Activated CD8-positive, alpha-beta T cell treated with anti-CD3 and anti-CD28 coated beads, Interleukin-2, amount 10 ng/mL, durations not matched to agents 7 days and 5 days (primary cell): ENCODE results near the gene CPD. TPM values are rescaled to one million over a fixed set of nuclear protein-coding genes. Genes with fewer than 3 reads are reported as not detected.
"Not testable (repeated sequence)": the region's sequence is repeated elsewhere in the genome, so short reads cannot be mapped to it uniquely, and the experiment has no call there.

Source experiments
- ATAC-seq: fragments of 150-1000 bp; cut with Tn5 transposase; one replicate; pipeline ENCODE4 v1.10.0; 2021; ENCODE audit warnings: moderate library complexity
- CTCF ChIA-PET: fragments of 350-600 bp; sonication (Branson Sonifier 250); formaldehyde crosslinking; loops from one replicate; lab custom pipeline; 2021; ENCODE audit warnings: antibody characterized with exemption; lab: Charles Lee
- POLR2A ChIA-PET: fragments of 350-600 bp; sonication (Branson Sonifier 250); formaldehyde crosslinking; loops from one replicate; lab custom pipeline; 2021; ENCODE audit warnings: antibody characterized with exemption; lab: Charles Lee
- DNase-seq: peaks from one replicate; pipeline ENCODE4 v3.0.0-alpha.2; 2020
- H3K27ac Mint-ChIP-seq: one replicate; pipeline ENCODE4 v1.8.0; 2021; ENCODE audit warnings: mild to moderate bottlenecking, mixed read lengths
- H3K27me3 Mint-ChIP-seq: one replicate; pipeline ENCODE4 v1.8.0; 2021; ENCODE audit warnings: low read depth, mixed read lengths
- H3K36me3 Mint-ChIP-seq: one replicate; pipeline ENCODE4 v1.8.0; 2021; ENCODE audit warnings: low read depth, mixed read lengths
- H3K4me1 Mint-ChIP-seq: one replicate; pipeline ENCODE4 v1.8.0; 2021; ENCODE audit warnings: low read depth, mixed read lengths
- H3K4me3 Mint-ChIP-seq: one replicate; pipeline ENCODE4 v1.8.0; 2021; ENCODE audit warnings: mild to moderate bottlenecking, mixed read lengths
- H3K9me3 Mint-ChIP-seq: one replicate; pipeline ENCODE4 v1.8.0; 2022; ENCODE audit warnings: mixed read lengths; ENCODE audit not compliant: insufficient read depth
- total RNA-seq, 2 experiments: library from RNA; stranded (reverse); gene quantifications; one replicate each; pipeline ENCODE4 v1.2.3, GENCODE V29; 2021

CPD gene
- total RNA-seq, 2 experiments from 2014 or later, result 18.6 to 19.1 TPM

GRCh38 chr17:30412008-30412496 lies 33.3 kb downstream of the CPD start:
- not testable (repeated sequence) for H3K27me3 Mint-ChIP-seq, ATAC-seq, DNase-seq, H3K4me1 Mint-ChIP-seq, H3K9me3 Mint-ChIP-seq, H3K4me3 Mint-ChIP-seq, H3K27ac Mint-ChIP-seq
- H3K36me3 Mint-ChIP-seq, result peaks cover 11% of the 10 kb centered on the region
- CTCF ChIA-PET, result interaction anchor here (1.6 kb wide), 1 partner anchor 89 kb away, joined by 4 read pairs; no protein-coding TSS in a partner anchor
- POLR2A ChIA-PET, result interaction anchor here (0.7 kb wide), 1 partner anchor 58 kb away, joined by 3 read pairs; no protein-coding TSS in a partner anchor

- no peak overlapping the region for H3K4me3 Mint-ChIP-seq
- no peaks in the 10 kb centered on the region for H3K9me3 Mint-ChIP-seq
- CTCF ChIA-PET, result interaction anchor here (1.6 kb wide), 1 partner anchor 90 kb away, joined by 4 read pairs; no protein-coding TSS in a partner anchor
- H3K4me1 Mint-ChIP-seq, result peaks cover 3% of the 10 kb centered on the region
- POLR2A ChIA-PET, result no interaction called here
- H3K36me3 Mint-ChIP-seq, result peaks cover 4% of the 10 kb centered on the region
- no peaks in the 10 kb centered on the region for H3K27me3 Mint-ChIP-seq
- ATAC-seq (no peak), DNase-seq (no peak)
- H3K27ac Mint-ChIP-seq, result no peak overlapping the region
These were observed 34.4 kb downstream of the CPD start for GRCh38 chr17:30413109-30413508.

GRCh38 chr17:30414486-30414885 lies 35.8 kb downstream of the CPD start:
- Mint-ChIP-seq H3K9me3 (no peaks in the 10 kb centered on the region), H3K4me3 (no peak overlapping the region), H3K4me1 (peaks cover 3% of the 10 kb centered on the region), H3K27ac (no peak overlapping the region), H3K36me3 (peaks cover 3% of the 10 kb centered on the region), H3K27me3 (no peaks in the 10 kb centered on the region)
- no peak for DNase-seq
- CTCF ChIA-PET, result no interaction called here
- ATAC-seq, result no peak
- POLR2A ChIA-PET, result no interaction called here

- Mint-ChIP-seq H3K36me3 (peaks cover 3% of the 10 kb centered on the region), H3K4me1 (peaks cover 3% of the 10 kb centered on the region), H3K9me3 (no peaks in the 10 kb centered on the region), H3K27me3 (no peaks in the 10 kb centered on the region), H3K27ac (no peak overlapping the region), H3K4me3 (no peak overlapping the region)
- POLR2A ChIA-PET, result no interaction called here
- CTCF ChIA-PET, result no interaction called here
- DNase-seq (no peak), ATAC-seq (no peak)
These were observed 36.8 kb downstream of the CPD start for GRCh38 chr17:30415491-30415890.

GRCh38 chr17:30418070-30418469 lies 39.3 kb downstream of the CPD start:
- H3K27ac Mint-ChIP-seq, H3K4me1 Mint-ChIP-seq, POLR2A ChIA-PET, H3K4me3 Mint-ChIP-seq, ATAC-seq, H3K27me3 Mint-ChIP-seq, CTCF ChIA-PET, DNase-seq, H3K9me3 Mint-ChIP-seq: not testable (repeated sequence)
- H3K36me3 Mint-ChIP-seq, result peaks cover 16% of the 10 kb centered on the region

GRCh38 chr17:30421592-30421991 lies 42.9 kb downstream of the CPD start:
- Mint-ChIP-seq H3K36me3 (peaks cover 28% of the 10 kb centered on the region), H3K27ac (no peak overlapping the region), H3K4me1 (no peaks in the 10 kb centered on the region), H3K27me3 (no peaks in the 10 kb centered on the region), H3K4me3 (no peak overlapping the region), H3K9me3 (no peaks in the 10 kb centered on the region)
- ChIA-PET POLR2A (no interaction called here), CTCF (no interaction called here)
- ATAC-seq, result no peak
- no peak for DNase-seq

- Mint-ChIP-seq H3K4me3 (no peak overlapping the region), H3K36me3 (peaks cover 28% of the 10 kb centered on the region)
- POLR2A ChIA-PET, result interaction anchor here (0.5 kb wide), 1 partner anchor 1501 kb away, joined by 3 read pairs; no protein-coding TSS in a partner anchor
These were observed 43.4 kb downstream of the CPD start for GRCh38 chr17:30422171-30422570.

GRCh38 chr17:30424471-30424870 lies 45.7 kb downstream of the CPD start:
- CTCF ChIA-PET, result no interaction called here
- no peak overlapping the region for H3K27ac Mint-ChIP-seq
- POLR2A ChIA-PET, result no interaction called here

More at GRCh38 chr17:30422171-30422570, 43.4 kb downstream of the CPD start:
- DNase-seq (no peak), ATAC-seq (no peak)
- H3K9me3 Mint-ChIP-seq, result no peaks in the 10 kb centered on the region
- CTCF ChIA-PET, result no interaction called here
- no peaks in the 10 kb centered on the region for H3K27me3 Mint-ChIP-seq
- no peak overlapping the region for H3K27ac Mint-ChIP-seq
- H3K4me1 Mint-ChIP-seq, result no peaks in the 10 kb centered on the region

GRCh38 chr17:30426292-30426691 lies 47.6 kb downstream of the CPD start:
- CTCF ChIA-PET, result no interaction called here
- no peaks in the 10 kb centered on the region for H3K27me3 Mint-ChIP-seq

More at GRCh38 chr17:30424471-30424870, 45.7 kb downstream of the CPD start:
- Mint-ChIP-seq H3K4me3 (no peak overlapping the region), H3K36me3 (peaks cover 30% of the 10 kb centered on the region), H3K9me3 (no peaks in the 10 kb centered on the region), H3K27me3 (no peaks in the 10 kb centered on the region), H3K4me1 (no peaks in the 10 kb centered on the region)
- ATAC-seq, result no peak
- no peak for DNase-seq

GRCh38 chr17:30427611-30428010 lies 48.9 kb downstream of the CPD start:
- Mint-ChIP-seq H3K4me1 (no peaks in the 10 kb centered on the region), H3K36me3 (peaks cover 17% of the 10 kb centered on the region), H3K27ac (no peak overlapping the region), H3K4me3 (no peak overlapping the region), H3K9me3 (no peaks in the 10 kb centered on the region), H3K27me3 (no peaks in the 10 kb centered on the region)
- POLR2A ChIA-PET, result no interaction called here
- CTCF ChIA-PET, result no interaction called here
- DNase-seq (no peak), ATAC-seq (no peak)

More at GRCh38 chr17:30426292-30426691, 47.6 kb downstream of the CPD start:
- DNase-seq, result no peak
- Mint-ChIP-seq H3K9me3 (no peaks in the 10 kb centered on the region), H3K27ac (no peak overlapping the region), H3K4me1 (no peaks in the 10 kb centered on the region), H3K4me3 (no peak overlapping the region), H3K36me3 (peaks cover 25% of the 10 kb centered on the region)
- no peak for ATAC-seq
- POLR2A ChIA-PET, result no interaction called here

- no peaks in the 10 kb centered on the region for H3K4me1 Mint-ChIP-seq
- no peak for ATAC-seq
- ChIA-PET CTCF (no interaction called here), POLR2A (no interaction called here)
- no peaks in the 10 kb centered on the region for H3K9me3 Mint-ChIP-seq
- H3K4me3 Mint-ChIP-seq, result no peak overlapping the region
- no peak overlapping the region for H3K27ac Mint-ChIP-seq
- peaks cover 17% of the 10 kb centered on the region for H3K36me3 Mint-ChIP-seq
- no peaks in the 10 kb centered on the region for H3K27me3 Mint-ChIP-seq
- no peak for DNase-seq
These were observed 50.4 kb downstream of the CPD start for GRCh38 chr17:30429155-30429554.

- H3K27ac Mint-ChIP-seq, result no peak overlapping the region
- CTCF ChIA-PET, result interaction anchor here (1.0 to 1.4 kb wide), 2 partner anchors 94 to 97 kb away, joined by 3 to 4 read pairs; no protein-coding TSS in a partner anchor
These were observed 54.8 kb downstream of the CPD start for GRCh38 chr17:30433514-30433913.

More at GRCh38 chr17:30433514-30433913, 54.8 kb downstream of the CPD start:
- DNase-seq (no peak), ATAC-seq (no peak)
- Mint-ChIP-seq H3K36me3 (peaks cover 19% of the 10 kb centered on the region), H3K27me3 (no peaks in the 10 kb centered on the region), H3K4me3 (no peak overlapping the region), H3K9me3 (no peaks in the 10 kb centered on the region), H3K4me1 (no peaks in the 10 kb centered on the region)
- POLR2A ChIA-PET, result no interaction called here
